WTC11 (cell line): ENCODE results near the gene ZDHHC14.

Experiments
- CTCF ChIP-seq: fragments of 200-600 bp; IDR thresholded peaks from 2 replicates; pipeline ENCODE4 v1.8.0; 2022; ENCODE audit warnings: antibody characterized with exemption
- GTF2I ChIP-seq: fragments of 250-450 bp; sonication (Bioruptor Pico); conservative IDR thresholded peaks from 2 replicates; pipeline ENCODE4 v1.4.0; 2021; ENCODE audit warnings: mild to moderate bottlenecking
- MAX ChIP-seq: sonication (generic); formaldehyde crosslinking; IDR thresholded peaks from 2 replicates; pipeline ENCODE4 v1.8.0; 2022; ENCODE audit warnings: mild to moderate bottlenecking, missing genetic modification reagents
- PRDM15 ChIP-seq: sonication (generic); formaldehyde crosslinking; IDR thresholded peaks from 2 replicates; pipeline ENCODE4 v1.8.0; 2022; ENCODE audit warnings: missing genetic modification reagents
- ZNF138 ChIP-seq: sonication (generic); formaldehyde crosslinking; conservative IDR thresholded peaks from 2 replicates; pipeline ENCODE4 v1.8.1; 2022; ENCODE audit warnings: mild to moderate bottlenecking, moderate library complexity, missing genetic modification reagents
- TF ChIP-seq, protein P1 (sequence below): sonication (generic); formaldehyde crosslinking; conservative IDR thresholded peaks from 2 replicates; pipeline ENCODE4 v1.8.1; 2023; ENCODE audit warnings: mild to moderate bottlenecking, low read depth, missing genetic modification reagents, moderate library complexity
- TF ChIP-seq, protein P2 (sequence below): sonication (generic); formaldehyde crosslinking; IDR thresholded peaks from 2 replicates; pipeline ENCODE4 v1.8.1; 2023; ENCODE audit warnings: mild to moderate bottlenecking, missing genetic modification reagents, moderate library complexity
- TF ChIP-seq, protein P3 (sequence below): sonication (generic); formaldehyde crosslinking; IDR thresholded peaks from 2 replicates; pipeline ENCODE4 v1.8.1; 2022; ENCODE audit warnings: low read depth, mild to moderate bottlenecking, moderate library complexity, missing genetic modification reagents, borderline replicate concordance

- TF ChIP-seq, protein P1, sequence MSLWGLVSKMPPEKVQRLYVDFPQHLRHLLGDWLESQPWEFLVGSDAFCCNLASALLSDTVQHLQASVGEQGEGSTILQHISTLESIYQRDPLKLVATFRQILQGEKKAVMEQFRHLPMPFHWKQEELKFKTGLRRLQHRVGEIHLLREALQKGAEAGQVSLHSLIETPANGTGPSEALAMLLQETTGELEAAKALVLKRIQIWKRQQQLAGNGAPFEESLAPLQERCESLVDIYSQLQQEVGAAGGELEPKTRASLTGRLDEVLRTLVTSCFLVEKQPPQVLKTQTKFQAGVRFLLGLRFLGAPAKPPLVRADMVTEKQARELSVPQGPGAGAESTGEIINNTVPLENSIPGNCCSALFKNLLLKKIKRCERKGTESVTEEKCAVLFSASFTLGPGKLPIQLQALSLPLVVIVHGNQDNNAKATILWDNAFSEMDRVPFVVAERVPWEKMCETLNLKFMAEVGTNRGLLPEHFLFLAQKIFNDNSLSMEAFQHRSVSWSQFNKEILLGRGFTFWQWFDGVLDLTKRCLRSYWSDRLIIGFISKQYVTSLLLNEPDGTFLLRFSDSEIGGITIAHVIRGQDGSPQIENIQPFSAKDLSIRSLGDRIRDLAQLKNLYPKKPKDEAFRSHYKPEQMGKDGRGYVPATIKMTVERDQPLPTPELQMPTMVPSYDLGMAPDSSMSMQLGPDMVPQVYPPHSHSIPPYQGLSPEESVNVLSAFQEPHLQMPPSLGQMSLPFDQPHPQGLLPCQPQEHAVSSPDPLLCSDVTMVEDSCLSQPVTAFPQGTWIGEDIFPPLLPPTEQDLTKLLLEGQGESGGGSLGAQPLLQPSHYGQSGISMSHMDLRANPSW (CRISPR knock-in tag), result no peak
- TF ChIP-seq CTCF, result no peak
- no peak for TF ChIP-seq ZNF138
- TF ChIP-seq PRDM15 (CRISPR knock-in tag), result no peak
- TF ChIP-seq, protein P2, sequence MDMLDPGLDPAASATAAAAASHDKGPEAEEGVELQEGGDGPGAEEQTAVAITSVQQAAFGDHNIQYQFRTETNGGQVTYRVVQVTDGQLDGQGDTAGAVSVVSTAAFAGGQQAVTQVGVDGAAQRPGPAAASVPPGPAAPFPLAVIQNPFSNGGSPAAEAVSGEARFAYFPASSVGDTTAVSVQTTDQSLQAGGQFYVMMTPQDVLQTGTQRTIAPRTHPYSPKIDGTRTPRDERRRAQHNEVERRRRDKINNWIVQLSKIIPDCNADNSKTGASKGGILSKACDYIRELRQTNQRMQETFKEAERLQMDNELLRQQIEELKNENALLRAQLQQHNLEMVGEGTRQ (CRISPR knock-in tag), result no peak
- no peak for TF ChIP-seq GTF2I (CRISPR knock-in tag)
- TF ChIP-seq, protein P3, sequence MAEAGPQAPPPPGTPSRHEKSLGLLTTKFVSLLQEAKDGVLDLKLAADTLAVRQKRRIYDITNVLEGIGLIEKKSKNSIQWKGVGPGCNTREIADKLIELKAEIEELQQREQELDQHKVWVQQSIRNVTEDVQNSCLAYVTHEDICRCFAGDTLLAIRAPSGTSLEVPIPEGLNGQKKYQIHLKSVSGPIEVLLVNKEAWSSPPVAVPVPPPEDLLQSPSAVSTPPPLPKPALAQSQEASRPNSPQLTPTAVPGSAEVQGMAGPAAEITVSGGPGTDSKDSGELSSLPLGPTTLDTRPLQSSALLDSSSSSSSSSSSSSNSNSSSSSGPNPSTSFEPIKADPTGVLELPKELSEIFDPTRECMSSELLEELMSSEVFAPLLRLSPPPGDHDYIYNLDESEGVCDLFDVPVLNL, result no peak
- no peak for TF ChIP-seq MAX (CRISPR knock-in tag)
Observed at GRCh38 chr6:157554747-157555146, 173.8 kb downstream of the ZDHHC14 start.
